Fibroblast of lung (primary cell): Measurements from ENCODE around the gene NAV1. TPM values are rescaled to one million over a fixed set of nuclear protein-coding genes. Genes with fewer than 3 reads are reported as not detected.

Experiments used
- DNase-seq, 2 donors: peaks; one replicate each; pipeline versions ENCODE4 v3.0.0 to v3.0.0-alpha.2; 2010; ENCODE audit warnings: low read depth in 2 of 2
- H2AFZ ChIP-seq: 2 replicates; pipeline ENCODE4 v1.5.1; 2012; ENCODE audit warnings: low read length, control low read depth, inconsistent platforms
- H3K27ac ChIP-seq: 2 replicates; pipeline ENCODE4 v1.5.1; 2011; ENCODE audit warnings: low read length, control low read depth; ENCODE audit not compliant: insufficient read depth
- H3K27me3 ChIP-seq: 2 replicates; pipeline ENCODE4 v1.5.1; 2011; ENCODE audit warnings: mild to moderate bottlenecking, low read length; ENCODE audit not compliant: control insufficient read depth, insufficient read depth
- H3K36me3 ChIP-seq: 2 replicates; pipeline ENCODE4 v1.5.1; 2011; ENCODE audit warnings: low read length; ENCODE audit not compliant: control insufficient read depth, insufficient read depth
- H3K4me1 ChIP-seq: 2 replicates; pipeline ENCODE4 v1.5.1; 2011; ENCODE audit warnings: low read length; ENCODE audit not compliant: control insufficient read depth, insufficient read depth; ENCODE audit errors: extremely low read depth
- H3K4me2 ChIP-seq: 2 replicates; pipeline ENCODE4 v1.5.1; 2011; ENCODE audit warnings: low read length, control low read depth; ENCODE audit not compliant: insufficient read depth; ENCODE audit errors: extremely low read depth
- H3K4me3 ChIP-seq, 4 experiments: fragments of 200-600 bp in 1 of 4; sonication (generic) in 1 of 4; replicated peaks in 1 of 4; 2 replicates each; pipeline ENCODE4 v1.5.1; 2011 to 2016; ENCODE audit warnings: low read length in 4 of 4, low read depth in 3 of 4, mild to moderate bottlenecking in 3 of 4, control low read depth in 2 of 4, inconsistent platforms in 1 of 4, mixed read lengths in 1 of 4; ENCODE audit not compliant: insufficient read depth in 1 of 4; ENCODE audit errors: control extremely low read depth in 1 of 4
- H3K79me2 ChIP-seq: 2 replicates; pipeline ENCODE4 v1.5.1; 2012; ENCODE audit warnings: mild to moderate bottlenecking, low read length, inconsistent platforms; ENCODE audit not compliant: control insufficient read depth, insufficient read depth
- H3K9ac ChIP-seq: 2 replicates; pipeline ENCODE4 v1.5.1; 2011; ENCODE audit warnings: mild to moderate bottlenecking, low read length, control low read depth; ENCODE audit not compliant: insufficient read depth
- H3K9me3 ChIP-seq: 2 replicates; pipeline ENCODE4 v1.5.1; 2012; ENCODE audit warnings: low read depth, low read length; ENCODE audit not compliant: control insufficient read depth, insufficient read depth
- H4K20me1 ChIP-seq: 2 replicates; pipeline ENCODE4 v1.5.1; 2011; ENCODE audit warnings: low read length; ENCODE audit not compliant: control insufficient read depth, insufficient read depth; ENCODE audit errors: extremely low read depth
- EZH2 ChIP-seq: IDR thresholded peaks from 2 replicates; pipeline ENCODE4 v1.5.1; 2012; ENCODE audit warnings: low read length, control low read depth, mild to moderate bottlenecking; ENCODE audit errors: missing control alignments
- polyA plus RNA-seq, 2 donors: library from polyadenylated mRNA; depleted of rRNA in 1 of 2; stranded (reverse) in 1 of 2; unstranded in 1 of 2; fragments of >200 nt; gene quantifications; 2 replicates each; pipeline ENCODE4 v1.2.1, GENCODE V29; 2011 to 2012; ENCODE audit warnings: missing spikeins in 1 of 2
- total RNA-seq: library from RNA; depleted of rRNA; stranded (reverse); fragments of >200 nt; gene quantifications from 2 replicates; pipeline ENCODE4 v1.2.1, GENCODE V29; 2014
- TF ChIP-seq, protein P1 (sequence below), 2 donors: IDR thresholded peaks in 1 of 2; conservative IDR thresholded peaks in 1 of 2; 1 replicate in 1 of 2; 2 replicates in 1 of 2; pipeline ENCODE4 v1.5.1; 2011 to 2012; ENCODE audit warnings: low read length in 2 of 2, control low read depth in 1 of 2, inconsistent platforms in 1 of 2, low read depth in 1 of 2, mild to moderate bottlenecking in 1 of 2

NAV1 gene
- total and polyA plus RNA-seq, 2 donors (not counting 1 experiment from before 2014, with no cell fraction given): 19.8 to 64.0 TPM

DNA sequence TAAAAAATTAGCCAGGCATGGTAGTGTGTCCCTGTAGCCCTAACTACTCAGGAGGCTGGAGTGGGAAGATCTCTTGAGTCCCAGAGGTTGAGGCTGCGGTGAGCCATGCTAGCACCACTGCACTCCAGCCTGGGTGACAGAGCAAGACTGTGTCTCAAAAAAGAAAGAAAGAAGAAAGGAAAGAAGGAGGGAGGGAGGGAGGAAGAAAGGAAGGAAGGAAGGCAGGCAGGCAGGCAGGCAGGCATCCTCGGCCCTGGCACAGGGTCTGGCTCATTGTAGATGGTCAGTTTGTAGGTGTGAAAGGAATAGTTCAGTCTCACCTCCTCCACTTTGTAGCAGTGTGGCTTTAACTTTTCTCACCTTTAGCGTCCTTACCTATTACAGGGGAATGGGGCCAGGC lies 25.0 kb downstream of the NAV1 start:
- Histone ChIP-seq H3K4me1 (peaks cover 38% of the 10 kb centered on the region), H3K4me3 (no peak overlapping the region), H4K20me1 (no peaks in the 10 kb centered on the region)

DNA sequence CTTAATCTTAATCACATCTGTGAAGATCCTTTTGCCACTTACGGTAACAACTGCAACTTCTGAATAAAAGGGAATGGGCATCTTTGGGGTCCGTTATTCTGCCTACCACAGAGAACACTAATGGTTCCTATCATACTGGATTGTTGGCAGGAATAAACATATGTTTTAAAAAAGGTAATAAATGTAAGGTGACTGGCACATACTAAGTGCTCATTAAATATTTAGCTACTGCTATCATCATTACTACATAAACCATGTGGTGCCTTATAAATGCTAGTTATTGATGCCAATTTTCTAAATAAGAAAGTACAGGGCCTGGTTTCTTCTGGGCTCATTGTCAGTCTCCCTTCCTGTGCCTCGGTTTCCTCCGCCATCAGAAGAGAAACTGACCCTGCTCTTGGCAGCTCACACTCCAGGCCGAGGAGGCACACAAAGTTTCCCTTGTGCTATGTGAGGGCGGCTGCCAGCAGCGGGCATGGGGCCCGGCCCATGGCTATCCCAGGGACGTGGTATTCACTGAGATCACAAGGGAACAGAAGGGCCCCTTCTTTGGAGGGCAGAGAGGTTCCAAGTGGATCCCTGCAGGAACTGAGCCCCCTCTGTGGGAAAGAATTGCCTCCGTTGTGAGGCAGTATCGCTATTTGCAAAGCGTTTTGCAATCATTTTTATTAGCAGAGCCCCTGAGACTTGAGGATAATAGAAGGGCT lies 26.2 kb downstream of the NAV1 start:
- no peak for TF ChIP-seq EZH2
- TF ChIP-seq, protein P1, sequence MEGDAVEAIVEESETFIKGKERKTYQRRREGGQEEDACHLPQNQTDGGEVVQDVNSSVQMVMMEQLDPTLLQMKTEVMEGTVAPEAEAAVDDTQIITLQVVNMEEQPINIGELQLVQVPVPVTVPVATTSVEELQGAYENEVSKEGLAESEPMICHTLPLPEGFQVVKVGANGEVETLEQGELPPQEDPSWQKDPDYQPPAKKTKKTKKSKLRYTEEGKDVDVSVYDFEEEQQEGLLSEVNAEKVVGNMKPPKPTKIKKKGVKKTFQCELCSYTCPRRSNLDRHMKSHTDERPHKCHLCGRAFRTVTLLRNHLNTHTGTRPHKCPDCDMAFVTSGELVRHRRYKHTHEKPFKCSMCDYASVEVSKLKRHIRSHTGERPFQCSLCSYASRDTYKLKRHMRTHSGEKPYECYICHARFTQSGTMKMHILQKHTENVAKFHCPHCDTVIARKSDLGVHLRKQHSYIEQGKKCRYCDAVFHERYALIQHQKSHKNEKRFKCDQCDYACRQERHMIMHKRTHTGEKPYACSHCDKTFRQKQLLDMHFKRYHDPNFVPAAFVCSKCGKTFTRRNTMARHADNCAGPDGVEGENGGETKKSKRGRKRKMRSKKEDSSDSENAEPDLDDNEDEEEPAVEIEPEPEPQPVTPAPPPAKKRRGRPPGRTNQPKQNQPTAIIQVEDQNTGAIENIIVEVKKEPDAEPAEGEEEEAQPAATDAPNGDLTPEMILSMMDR (conservative IDR thresholded peaks at IDR 0.05 in 1 of 2, IDR thresholded peaks at IDR 0.05 in 1 of 2; ENCODE audit: low read depth in 1 of 2, low read length in 2 of 2): no peak
- H3K4me2 ChIP-seq: no peak overlapping the region
- H3K27me3 ChIP-seq: no peaks in the 10 kb centered on the region
- H3K36me3 ChIP-seq: no peaks in the 10 kb centered on the region
- H3K27ac ChIP-seq: no peak overlapping the region
- H4K20me1 ChIP-seq: no peaks in the 10 kb centered on the region
- H3K9me3 ChIP-seq: no peaks in the 10 kb centered on the region
- H3K79me2 ChIP-seq: peaks cover 32% of the 10 kb centered on the region
- no peak for DNase-seq
- H3K4me1 ChIP-seq: peaks cover 34% of the 10 kb centered on the region
- H3K4me3 ChIP-seq: no peak overlapping the region
- no peak overlapping the region for H3K9ac ChIP-seq
- no peak overlapping the region for H2AFZ ChIP-seq

More for the DNA sequence above, 25.0 kb downstream of the NAV1 start:
- Histone ChIP-seq H3K9me3 (no peaks in the 10 kb centered on the region), H3K36me3 (no peaks in the 10 kb centered on the region), H3K4me2 (peak overlapping the region; percentile 18), H2AFZ (no peak overlapping the region), H3K79me2 (peaks cover 42% of the 10 kb centered on the region), H3K27me3 (no peaks in the 10 kb centered on the region), H3K9ac (no peak overlapping the region), H3K27ac (no peak overlapping the region)
- no peak for DNase-seq
- TF ChIP-seq EZH2: no peak
- TF ChIP-seq, protein P1 (conservative IDR thresholded peaks at IDR 0.05 in 1 of 2, IDR thresholded peaks at IDR 0.05 in 1 of 2; ENCODE audit: low read depth in 1 of 2, low read length in 2 of 2): no peak

DNA sequence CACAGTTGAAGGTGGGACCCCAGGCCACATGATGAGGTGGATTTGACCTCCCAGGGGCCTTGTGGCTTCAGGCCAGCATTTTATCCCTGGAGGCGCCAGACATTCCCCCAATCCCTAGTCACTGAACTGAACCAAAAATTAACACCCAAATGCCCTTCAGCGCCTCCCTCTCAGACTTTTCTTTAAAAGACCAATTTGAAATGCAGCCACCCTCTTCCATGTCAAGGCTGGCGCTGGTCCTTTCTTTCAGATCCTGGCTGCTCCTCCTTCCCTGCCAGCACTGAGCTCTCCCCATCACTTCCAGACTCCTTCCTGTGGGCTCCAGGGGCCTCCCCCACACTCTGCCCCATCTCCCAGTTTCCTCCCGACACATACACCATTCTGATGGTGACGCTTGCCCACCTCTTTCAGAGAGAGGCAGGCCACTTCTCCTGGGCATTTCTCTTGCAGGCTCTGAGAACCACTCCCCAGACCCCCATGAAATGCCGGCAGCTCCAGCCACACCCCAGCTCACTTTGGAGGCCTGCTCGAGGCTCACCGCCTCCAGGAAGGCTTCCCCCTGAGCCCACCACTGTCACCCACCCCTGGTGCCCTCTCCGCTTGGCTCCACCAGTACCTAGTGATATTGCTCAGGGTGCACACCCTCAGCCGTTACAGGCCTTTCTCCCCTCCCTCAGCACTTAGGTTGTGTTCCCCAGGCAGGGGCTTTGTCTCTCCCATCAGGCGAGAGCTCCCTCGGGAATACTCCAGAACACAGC lies 27.0 kb downstream of the NAV1 start:
- H3K79me2 ChIP-seq: peaks cover 27% of the 10 kb centered on the region
- no peak for DNase-seq
- no peak for TF ChIP-seq EZH2
- H3K9me3 ChIP-seq: no peaks in the 10 kb centered on the region
- H3K4me2 ChIP-seq: no peak overlapping the region
- no peak overlapping the region for H3K4me3 ChIP-seq
- H3K36me3 ChIP-seq: no peaks in the 10 kb centered on the region
- peaks cover 26% of the 10 kb centered on the region for H3K4me1 ChIP-seq
- H2AFZ ChIP-seq: no peak overlapping the region
- H3K27ac ChIP-seq: no peak overlapping the region
- H3K27me3 ChIP-seq: no peaks in the 10 kb centered on the region
- no peak overlapping the region for H3K9ac ChIP-seq
- no peaks in the 10 kb centered on the region for H4K20me1 ChIP-seq
